ENCODE measurements around the gene GNGT2.

- no peak for TF ChIP-seq CTCF (conservative IDR thresholded peaks at IDR 0.05)
- no peak for TF ChIP-seq EZH2 (IDR thresholded peaks at IDR 0.05; ENCODE audit: low read depth)
Observed at GRCh38 chr17:49168706-49169105, 41.7 kb downstream of the GNGT2 start.

Data from PC-9 (cell line).